GM18505 (cell line): ENCODE measurements around the gene SLC9A2.

Source experiments
- ATAC-seq: cut with Tn5 transposase; IDR thresholded peaks from one replicate; pipeline ENCODE4 v1.9.1; 2021; ENCODE audit not compliant: unreplicated experiment
- POLR2A ChIP-seq: IDR thresholded peaks from 4 replicates; pipeline ENCODE4 v1.6.1; 2011; ENCODE audit warnings: borderline replicate concordance; ENCODE audit not compliant: insufficient read depth, insufficient read length; ENCODE audit errors: extremely low read depth

The SLC9A2 gene

DNA sequence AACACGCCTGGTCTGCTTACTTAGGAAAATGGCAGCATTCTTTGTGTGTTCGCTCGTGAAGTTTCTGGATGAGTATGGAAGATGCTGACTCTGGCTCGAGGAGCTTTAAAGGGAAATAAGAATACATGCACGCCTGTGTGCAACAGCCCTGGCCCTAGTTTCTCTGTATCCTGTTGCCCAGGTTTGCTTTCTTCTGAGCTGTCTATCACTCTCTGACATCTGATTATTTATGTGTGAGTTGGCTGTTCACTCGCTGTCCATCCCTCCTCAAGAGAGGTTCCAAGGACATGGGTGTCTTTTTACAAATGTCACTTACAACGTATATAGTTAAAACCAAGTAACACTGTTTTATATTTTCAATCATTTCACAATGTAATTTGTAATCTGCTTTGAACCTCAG lies 16.0 kb downstream of the SLC9A2 start:
- no peak for TF ChIP-seq POLR2A
- ATAC-seq, result no peak

DNA sequence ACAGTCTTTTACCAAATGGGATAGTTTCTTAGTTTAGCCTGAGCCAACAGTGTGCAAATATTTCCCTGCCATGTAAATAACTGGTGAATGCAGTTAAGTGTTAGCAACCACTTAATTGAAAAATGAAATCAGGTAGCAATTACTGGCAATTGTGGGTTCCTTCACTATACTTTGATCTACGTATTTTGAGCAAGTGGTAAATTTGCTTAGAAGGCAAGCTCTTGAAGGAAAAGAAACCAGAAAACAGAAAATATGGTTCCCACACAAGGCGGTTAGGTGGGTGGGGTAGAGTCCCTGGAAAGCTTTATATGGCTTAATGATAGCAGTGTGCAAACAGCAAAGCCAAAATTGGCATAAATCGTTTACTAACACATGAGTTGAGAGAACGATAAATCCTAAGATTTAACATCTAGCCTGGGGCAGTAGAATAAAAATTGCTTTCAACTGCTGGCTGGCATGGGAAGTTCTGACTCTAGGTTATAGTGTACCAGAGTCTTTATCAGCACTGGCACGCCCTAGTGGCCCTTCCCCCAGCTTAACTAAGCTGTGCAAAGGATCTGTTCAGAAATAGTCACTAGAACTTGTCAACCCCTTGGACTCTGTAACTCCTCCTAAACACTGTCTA lies 17.0 kb downstream of the SLC9A2 start:
- TF ChIP-seq POLR2A, result no peak
- no peak for ATAC-seq

DNA sequence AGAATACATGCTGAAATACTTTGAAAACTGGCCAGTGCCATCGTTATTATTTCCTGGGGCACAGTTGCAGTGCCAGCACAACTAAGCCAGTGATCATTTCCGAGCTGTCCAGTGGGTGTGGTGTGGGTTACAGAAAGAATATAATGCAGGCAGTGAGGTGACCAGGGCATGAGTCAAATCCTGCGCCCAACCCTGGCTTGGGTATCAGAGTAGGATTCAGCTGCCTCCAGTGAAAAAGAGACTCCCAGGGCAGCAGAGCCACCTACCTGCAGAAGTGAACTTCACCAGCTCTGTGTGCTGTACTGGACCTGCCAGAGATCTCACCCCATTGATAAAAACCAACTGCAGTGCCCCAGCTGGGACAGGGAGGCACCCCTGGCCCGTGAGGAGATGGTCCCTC lies 18.0 kb downstream of the SLC9A2 start:
- no peak for TF ChIP-seq POLR2A
- ATAC-seq, result no peak

DNA sequence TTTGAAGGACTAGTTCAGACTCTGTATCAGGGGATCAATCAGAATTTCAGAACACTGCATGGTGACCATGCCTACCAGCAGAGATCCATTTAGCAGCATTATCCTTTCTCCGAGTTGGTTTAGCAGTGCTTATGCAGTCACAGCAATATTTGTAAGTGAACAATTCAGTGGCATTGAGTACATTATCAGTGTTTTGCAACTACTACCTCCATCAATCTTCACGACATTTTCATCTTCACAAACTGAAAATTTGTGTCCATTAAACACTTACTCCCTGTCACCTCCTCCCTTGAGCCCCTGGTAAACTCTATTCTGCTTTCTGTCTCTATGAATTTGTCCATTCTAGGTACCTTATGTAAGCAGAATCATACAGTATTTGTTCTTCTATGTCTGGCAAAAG lies 20.1 kb downstream of the SLC9A2 start:
- no peak for ATAC-seq
- TF ChIP-seq POLR2A, result no peak

DNA sequence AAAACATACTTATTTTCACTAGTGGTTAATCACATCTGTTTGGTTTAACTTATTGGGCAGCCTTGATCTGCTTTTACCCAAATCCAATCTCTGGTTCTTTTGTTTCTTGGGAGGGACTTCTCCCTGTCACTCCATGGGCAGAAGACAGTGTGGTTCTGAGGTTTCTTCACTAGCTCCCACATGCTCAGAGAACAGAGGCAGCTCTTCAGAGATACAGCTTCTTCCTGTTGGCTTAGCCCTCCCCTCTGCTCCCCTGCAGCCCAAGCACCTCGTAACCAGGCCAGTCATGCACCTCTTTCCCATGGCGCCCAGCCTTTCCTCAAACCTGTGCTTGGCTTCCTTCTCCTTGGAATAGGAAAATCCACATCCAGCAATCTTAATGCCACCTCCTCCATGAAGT lies 32.8 kb downstream of the SLC9A2 start:
- TF ChIP-seq POLR2A, result no peak
- ATAC-seq, result no peak

DNA sequence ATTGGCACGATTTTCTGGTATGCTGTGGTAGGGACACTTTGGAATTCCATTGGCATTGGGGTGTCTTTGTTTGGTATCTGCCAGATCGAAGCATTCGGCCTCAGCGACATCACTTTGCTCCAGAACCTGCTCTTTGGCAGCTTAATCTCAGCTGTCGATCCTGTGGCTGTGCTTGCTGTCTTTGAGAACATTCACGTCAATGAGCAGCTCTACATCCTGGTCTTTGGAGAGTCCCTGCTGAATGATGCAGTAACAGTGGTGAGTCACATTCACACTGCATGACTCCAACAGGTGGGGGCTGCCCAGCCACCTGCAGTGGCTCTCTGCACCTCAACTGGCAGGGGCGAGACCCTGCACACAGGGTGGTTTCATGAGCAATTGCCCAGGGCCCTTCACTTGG lies 38.4 kb downstream of the SLC9A2 start:
- TF ChIP-seq POLR2A, result no peak
- peak; percentile 71 for ATAC-seq

DNA sequence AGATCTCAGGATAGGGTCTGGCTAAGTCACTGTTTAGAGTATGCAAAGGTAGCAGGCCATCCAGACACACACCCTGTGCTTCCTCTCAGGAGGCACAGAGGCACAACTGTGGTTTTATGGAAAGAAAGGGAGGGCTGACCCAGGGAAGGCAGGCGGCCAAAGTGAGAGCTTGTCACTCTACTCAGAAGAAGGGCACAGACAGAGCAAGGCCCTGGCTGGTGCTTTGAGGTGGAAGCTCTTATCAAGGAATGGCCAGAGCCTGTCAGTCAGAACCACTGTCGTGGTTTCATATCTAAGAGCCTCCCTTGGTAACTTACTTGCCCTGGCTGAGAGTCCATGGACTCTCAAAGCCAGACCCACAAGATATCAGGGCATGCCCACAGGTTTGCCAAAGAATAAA lies 40.7 kb downstream of the SLC9A2 start:
- TF ChIP-seq POLR2A, result no peak
- ATAC-seq, result no peak

DNA sequence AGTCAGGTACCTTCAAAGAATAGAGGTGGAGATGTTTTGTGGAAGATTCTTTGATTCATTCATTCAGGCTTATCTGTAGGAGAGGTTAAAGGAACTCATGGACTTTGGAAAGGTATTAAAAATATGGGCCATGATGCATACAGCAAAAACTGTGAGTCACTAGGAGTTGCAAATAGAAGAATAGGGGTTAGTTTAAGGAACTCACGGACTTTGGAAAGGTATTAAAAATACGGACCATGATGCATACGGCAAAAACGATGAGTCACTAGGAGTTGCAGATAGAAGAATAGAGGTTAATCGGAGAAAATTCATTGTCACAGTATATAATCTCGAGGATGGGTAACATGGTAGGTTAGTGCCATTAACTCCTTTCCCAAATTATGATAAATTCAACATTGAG lies 41.2 kb downstream of the SLC9A2 start:
- no peak for ATAC-seq
- no peak for TF ChIP-seq POLR2A

DNA sequence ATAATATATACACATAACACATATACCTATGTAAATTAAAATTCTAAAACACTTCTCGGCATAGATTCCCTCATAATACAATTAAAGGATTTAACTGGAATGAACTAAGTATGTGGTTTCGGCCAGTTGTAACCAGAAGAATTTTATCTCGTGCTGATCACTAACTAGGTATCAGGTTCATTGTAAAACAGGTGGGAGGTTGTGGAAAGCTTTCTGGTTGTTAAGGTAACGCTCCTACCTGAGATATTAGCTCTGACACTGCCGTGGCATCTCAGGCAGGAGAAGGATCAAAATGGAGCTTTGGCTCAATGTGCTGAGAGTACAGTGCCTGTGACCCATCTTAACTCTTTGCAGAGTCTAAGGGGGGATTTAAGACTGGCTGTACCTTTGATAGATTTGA lies 42.5 kb downstream of the SLC9A2 start:
- ATAC-seq, result no peak
- TF ChIP-seq POLR2A, result no peak

DNA sequence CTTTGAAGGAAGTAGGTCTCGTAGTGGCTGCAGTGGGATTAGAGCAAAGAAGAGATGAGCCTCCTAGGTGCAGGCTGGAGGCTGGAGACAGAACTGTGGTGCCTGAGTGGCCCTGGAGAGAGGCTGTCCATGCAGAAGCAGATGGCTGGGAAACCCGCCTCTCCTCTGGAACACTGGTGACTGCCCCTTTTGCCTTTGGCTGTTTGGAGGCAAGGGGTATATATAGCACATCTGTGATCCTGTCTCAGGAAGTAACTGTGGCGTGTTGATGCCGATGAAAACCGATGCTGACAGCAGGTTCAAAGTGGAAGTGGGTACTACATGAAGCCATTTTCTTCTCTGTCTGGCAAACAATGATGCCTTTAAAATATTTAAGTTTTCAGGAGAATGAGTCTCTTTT lies 43.5 kb downstream of the SLC9A2 start:
- ATAC-seq, result no peak

DNA sequence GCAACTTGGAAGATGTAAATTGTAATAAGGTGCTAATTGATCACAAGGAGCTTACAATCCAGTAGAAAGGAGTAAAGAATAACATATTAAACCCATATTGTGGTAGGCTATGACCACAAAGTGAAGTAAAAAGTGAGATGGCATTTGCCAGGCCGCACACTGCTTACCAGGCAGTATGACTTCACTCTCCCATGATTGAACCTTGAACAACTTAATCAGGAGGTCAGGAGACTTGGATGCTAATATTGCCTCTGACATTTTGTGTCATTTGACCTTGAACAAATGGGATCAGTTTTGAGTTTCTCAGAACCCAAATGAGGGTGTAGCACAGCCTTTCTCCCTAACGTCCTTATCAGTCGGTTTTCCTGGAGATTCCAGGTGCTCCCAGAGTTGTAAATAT lies 44.0 kb downstream of the SLC9A2 start:
- no peak for ATAC-seq
- no peak for TF ChIP-seq POLR2A

More for the DNA sequence above, 43.5 kb downstream of the SLC9A2 start:
- no peak for TF ChIP-seq POLR2A

DNA sequence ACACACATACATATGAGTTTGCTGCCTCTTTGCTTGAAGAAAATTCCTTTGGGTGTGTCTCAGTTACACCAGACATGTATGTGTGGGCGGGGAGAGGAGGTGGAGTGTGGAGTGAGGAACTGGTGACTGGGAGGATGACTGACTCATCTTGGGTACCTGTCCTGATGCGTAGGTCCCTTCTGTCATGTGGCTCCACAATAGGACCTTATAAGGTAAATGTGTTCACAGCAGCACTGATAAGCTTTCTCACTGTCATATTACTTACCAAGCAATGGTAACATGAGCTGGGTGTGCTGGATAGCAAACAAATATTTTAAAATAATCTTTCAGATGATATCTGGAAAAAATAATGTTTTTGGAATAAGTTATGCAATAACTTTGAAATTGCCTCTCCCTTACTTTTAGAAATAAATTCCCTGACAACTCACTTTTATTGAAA lies 45.1 kb downstream of the SLC9A2 start:
- TF ChIP-seq POLR2A, result no peak
- ATAC-seq, result peak; percentile 81

DNA sequence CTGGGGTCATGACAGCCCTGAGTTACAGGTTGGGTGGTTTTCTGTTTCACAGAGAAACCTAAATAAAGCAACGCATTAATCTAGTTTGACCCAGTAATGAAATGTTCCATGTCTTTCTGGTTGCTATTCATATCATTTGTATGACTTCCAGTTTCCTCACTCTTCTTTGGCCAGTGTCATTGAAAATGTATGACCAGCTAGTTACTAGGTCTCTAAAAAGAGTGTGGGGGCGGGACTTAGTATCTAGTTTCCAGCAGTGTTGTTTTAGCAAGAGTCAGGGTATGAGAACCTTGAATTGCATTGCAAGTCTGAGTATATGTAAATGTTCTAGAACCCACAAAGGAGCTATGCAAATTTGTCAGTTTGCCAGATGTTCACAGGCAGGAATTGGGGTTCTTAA lies 47.7 kb downstream of the SLC9A2 start:
- no peak for ATAC-seq
- TF ChIP-seq POLR2A, result no peak

DNA sequence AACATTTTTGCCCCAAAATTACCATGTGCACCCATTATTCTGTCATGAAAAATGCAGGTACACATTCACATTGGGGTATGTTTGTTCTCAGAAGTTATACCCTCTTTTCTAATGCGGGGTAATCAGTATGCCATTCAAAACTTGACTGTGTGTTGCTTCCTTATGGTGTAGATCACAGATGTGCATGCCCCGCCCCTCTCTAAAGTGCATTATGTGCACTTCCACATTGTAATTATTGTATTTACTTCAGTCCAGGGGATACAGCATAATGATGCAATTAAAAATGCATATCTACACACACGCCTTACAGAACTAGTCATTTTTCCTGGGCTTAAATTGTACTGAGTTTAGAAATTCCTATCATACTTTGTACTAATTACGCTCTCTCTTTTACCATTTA lies 48.8 kb downstream of the SLC9A2 start:
- no peak for TF ChIP-seq POLR2A
- no peak for ATAC-seq

DNA sequence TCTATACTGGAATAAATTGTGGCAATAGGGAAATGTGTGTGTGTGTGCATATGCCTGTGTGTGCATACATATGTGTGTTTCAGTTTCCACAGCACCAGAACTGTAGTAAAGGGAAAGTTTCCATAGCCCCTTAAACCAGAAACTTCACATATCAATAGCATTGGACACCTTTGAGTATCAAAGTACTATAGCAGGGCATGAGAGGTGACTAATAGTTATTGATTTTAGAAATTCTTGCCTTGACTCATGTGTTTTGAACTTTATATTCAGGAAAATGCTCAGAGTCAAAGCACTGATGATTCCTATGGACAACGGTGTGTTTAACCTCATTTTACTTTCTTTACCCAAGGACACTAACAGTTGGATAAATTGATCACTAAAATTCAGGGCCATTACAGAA lies 50.0 kb downstream of the SLC9A2 start:
- ATAC-seq, result no peak
- TF ChIP-seq POLR2A, result no peak
